Astrocyte of the spinal cord (primary cell): ENCODE measurements around the gene MAP3K2.

ENCODE experiments used
- DNase-seq: peaks from one replicate; pipeline ENCODE4 v3.0.0; 2011; ENCODE audit warnings: low read depth, low spot score
- H3K4me3 ChIP-seq: 2 replicates; pipeline ENCODE4 v1.5.1; 2011; ENCODE audit warnings: low read depth, mild to moderate bottlenecking, low read length, moderate library complexity
- in situ Hi-C: cut with HindIII; loops from 2 replicates; pipeline ENCODE4 v1.10.0; 2017; ENCODE audit warnings: low sequenced_read_pairs
- TF ChIP-seq, protein P1 (sequence below): IDR thresholded peaks from 2 replicates; pipeline ENCODE4 v1.5.1; 2012; ENCODE audit warnings: low read depth, mild to moderate bottlenecking, low read length, inconsistent platforms

The MAP3K2 gene

GRCh38 chr2:127371037-127371436 is 16.7 kb downstream of the MAP3K2 start:
- TF ChIP-seq, protein P1, sequence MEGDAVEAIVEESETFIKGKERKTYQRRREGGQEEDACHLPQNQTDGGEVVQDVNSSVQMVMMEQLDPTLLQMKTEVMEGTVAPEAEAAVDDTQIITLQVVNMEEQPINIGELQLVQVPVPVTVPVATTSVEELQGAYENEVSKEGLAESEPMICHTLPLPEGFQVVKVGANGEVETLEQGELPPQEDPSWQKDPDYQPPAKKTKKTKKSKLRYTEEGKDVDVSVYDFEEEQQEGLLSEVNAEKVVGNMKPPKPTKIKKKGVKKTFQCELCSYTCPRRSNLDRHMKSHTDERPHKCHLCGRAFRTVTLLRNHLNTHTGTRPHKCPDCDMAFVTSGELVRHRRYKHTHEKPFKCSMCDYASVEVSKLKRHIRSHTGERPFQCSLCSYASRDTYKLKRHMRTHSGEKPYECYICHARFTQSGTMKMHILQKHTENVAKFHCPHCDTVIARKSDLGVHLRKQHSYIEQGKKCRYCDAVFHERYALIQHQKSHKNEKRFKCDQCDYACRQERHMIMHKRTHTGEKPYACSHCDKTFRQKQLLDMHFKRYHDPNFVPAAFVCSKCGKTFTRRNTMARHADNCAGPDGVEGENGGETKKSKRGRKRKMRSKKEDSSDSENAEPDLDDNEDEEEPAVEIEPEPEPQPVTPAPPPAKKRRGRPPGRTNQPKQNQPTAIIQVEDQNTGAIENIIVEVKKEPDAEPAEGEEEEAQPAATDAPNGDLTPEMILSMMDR = no peak
- no peak overlapping the region for H3K4me3 ChIP-seq
- no peak for DNase-seq
- in situ Hi-C loops = no loop called here

- in situ Hi-C loops = no loop called here
- TF ChIP-seq, protein P1 = no peak
- DNase-seq = no peak
- H3K4me3 ChIP-seq = no peak overlapping the region
Observed at GRCh38 chr2:127370010-127370409, 17.8 kb downstream of the MAP3K2 start.

- no peak for DNase-seq
- TF ChIP-seq, protein P1 = no peak
- H3K4me3 ChIP-seq = no peak overlapping the region
- in situ Hi-C loops = no loop called here
Observed at GRCh38 chr2:127365211-127365643, 22.5 kb downstream of the MAP3K2 start.

GRCh38 chr2:127362971-127363370 is 24.8 kb downstream of the MAP3K2 start:
- in situ Hi-C loops = no loop called here
- no peak overlapping the region for H3K4me3 ChIP-seq
- no peak for DNase-seq
- TF ChIP-seq, protein P1 = no peak

GRCh38 chr2:127361929-127362885 is 25.6 kb downstream of the MAP3K2 start:
- TF ChIP-seq, protein P1 = no peak
- in situ Hi-C loops = no loop called here
- no peak overlapping the region for H3K4me3 ChIP-seq
- DNase-seq = peak; percentile 27

GRCh38 chr2:127360242-127360641 is 27.5 kb downstream of the MAP3K2 start:
- H3K4me3 ChIP-seq = no peak overlapping the region
- in situ Hi-C loops = no loop called here
- no peak for DNase-seq
- TF ChIP-seq, protein P1 = no peak
